Skeletal muscle satellite cell (primary cell): ENCODE data around the gene PUSL1.

Source experiments
- H3K27me3 ChIP-seq: 2 replicates; pipeline ENCODE4 v1.7.0; 2013; ENCODE audit warnings: low read length; ENCODE audit not compliant: control insufficient read depth, insufficient read depth
- H3K36me3 ChIP-seq: 2 replicates; pipeline ENCODE4 v1.7.0; 2013; ENCODE audit warnings: mild to moderate bottlenecking, control low read depth, low read length; ENCODE audit not compliant: insufficient read depth
- H3K4me1 ChIP-seq: 2 replicates; pipeline ENCODE4 v1.7.0; 2013; ENCODE audit warnings: low read length; ENCODE audit not compliant: control insufficient read depth, insufficient read depth
- H3K4me2 ChIP-seq: 2 replicates; pipeline ENCODE4 v1.7.0; 2013; ENCODE audit warnings: mild to moderate bottlenecking, low read length
- H3K4me3 ChIP-seq: 2 replicates; pipeline ENCODE4 v1.7.0; 2013; ENCODE audit warnings: low read length
- H3K9ac ChIP-seq: 2 replicates; pipeline ENCODE4 v1.7.0; 2013; ENCODE audit warnings: mild to moderate bottlenecking, low read depth, low read length, moderate library complexity
- H3K9me3 ChIP-seq: replicated peaks from 2 replicates; pipeline ENCODE4 v1.7.0; 2013; ENCODE audit warnings: mild to moderate bottlenecking, control low read depth, low read length

The PUSL1 gene

DNA sequence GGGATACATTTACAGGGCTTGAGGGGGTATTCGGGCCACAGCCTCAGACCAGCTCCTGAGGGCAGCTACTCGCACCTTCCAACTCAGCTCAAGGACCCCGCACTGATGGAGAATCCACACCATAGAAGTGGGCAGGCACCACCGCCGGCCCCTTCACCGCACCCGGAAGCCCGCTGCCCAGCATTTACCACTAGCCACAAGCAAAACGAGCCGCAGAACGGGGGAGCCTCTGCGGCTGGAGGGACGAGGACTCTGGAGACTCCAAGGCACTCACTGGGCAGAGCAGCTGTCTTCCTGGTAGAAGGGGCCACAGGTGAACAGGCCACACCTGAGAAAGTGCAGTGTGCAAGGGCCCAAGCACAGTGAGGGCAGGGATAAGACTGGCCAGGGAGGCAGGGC is 40.1 kb upstream of the PUSL1 start:
- no peak overlapping the region for H3K4me2 ChIP-seq
- peaks cover 49% of the 10 kb centered on the region for H3K36me3 ChIP-seq
- no peak overlapping the region for H3K9ac ChIP-seq
- H3K4me1 ChIP-seq, result peaks cover 51% of the 10 kb centered on the region
- no peak overlapping the region for H3K4me3 ChIP-seq
- H3K9me3 ChIP-seq, result no peaks in the 10 kb centered on the region
- H3K27me3 ChIP-seq, result no peaks in the 10 kb centered on the region

DNA sequence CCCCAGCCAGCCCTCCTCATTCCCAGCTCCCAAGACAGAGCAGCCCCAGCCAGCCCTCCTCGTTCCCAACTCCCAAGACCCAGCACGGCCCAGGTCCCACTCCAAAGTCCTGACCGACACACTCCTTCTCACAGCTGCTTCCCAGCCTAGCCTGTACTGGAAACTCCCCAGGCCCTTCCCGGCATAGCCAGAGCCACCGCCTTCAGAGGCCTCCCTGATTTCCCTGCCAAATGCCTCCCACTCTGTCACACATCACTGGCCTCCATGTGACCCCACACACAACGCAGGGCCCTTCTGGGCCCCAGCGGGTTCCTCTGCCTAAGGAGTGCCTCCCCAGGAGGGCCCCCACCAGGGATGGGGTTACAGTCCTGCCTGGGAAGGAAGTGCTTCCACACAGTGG is 37.6 kb upstream of the PUSL1 start:
- Histone ChIP-seq H3K27me3 (no peaks in the 10 kb centered on the region), H3K4me1 (peaks cover 39% of the 10 kb centered on the region), H3K4me2 (peak overlapping the region; percentile 76), H3K9me3 (no peaks in the 10 kb centered on the region), H3K9ac (peak overlapping the region; percentile 100), H3K4me3 (peak overlapping the region; percentile 49), H3K36me3 (peaks cover 36% of the 10 kb centered on the region)

DNA sequence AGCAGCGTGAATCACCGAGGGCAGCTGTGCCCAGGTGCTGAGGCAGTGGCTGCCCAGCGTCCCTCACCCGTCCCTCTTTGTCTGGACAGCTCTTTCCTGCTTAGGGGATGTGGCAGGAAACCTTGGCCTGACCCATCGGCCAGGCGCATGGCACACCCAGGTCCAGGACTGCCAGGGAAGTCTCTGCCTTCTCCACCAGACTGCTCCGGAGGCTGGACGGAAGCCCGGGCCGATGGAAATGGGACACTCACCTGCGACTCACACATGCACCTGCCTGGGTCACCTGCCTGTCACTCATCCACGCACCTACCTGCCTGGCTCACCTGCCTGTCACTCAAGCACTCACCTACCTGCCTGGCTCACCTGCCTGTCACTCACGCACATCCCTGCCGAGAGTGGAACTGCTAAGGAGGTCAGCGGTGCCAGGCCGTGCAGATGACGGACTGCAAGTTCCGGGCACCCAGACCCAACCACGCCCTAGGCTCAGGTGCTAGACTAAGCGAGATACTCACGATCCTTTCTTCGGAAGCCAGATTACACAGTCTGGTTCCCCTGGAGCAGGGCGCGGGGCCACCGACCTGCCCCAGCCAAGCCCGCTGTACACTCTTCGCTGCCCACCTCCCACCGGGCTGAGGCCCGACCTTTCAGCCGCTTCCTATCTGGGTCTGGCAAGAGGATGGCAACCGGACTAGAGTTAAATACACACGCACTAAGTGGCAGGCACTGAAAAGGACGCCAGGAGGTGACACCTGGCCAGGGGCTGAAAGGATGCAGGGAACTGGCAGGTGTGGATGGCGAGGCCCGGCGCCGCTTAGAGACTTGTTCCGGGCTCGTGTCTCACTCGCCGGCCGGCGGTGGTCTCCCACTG is 35.8 kb upstream of the PUSL1 start:
- H3K9ac ChIP-seq, result peak overlapping the region; percentile 100
- peaks cover 35% of the 10 kb centered on the region for H3K4me1 ChIP-seq
- no peaks in the 10 kb centered on the region for H3K9me3 ChIP-seq
- peak overlapping the region; percentile 99 for H3K4me3 ChIP-seq
- H3K27me3 ChIP-seq, result no peaks in the 10 kb centered on the region
- H3K4me2 ChIP-seq, result peak overlapping the region; percentile 99
- peaks cover 27% of the 10 kb centered on the region for H3K36me3 ChIP-seq

DNA sequence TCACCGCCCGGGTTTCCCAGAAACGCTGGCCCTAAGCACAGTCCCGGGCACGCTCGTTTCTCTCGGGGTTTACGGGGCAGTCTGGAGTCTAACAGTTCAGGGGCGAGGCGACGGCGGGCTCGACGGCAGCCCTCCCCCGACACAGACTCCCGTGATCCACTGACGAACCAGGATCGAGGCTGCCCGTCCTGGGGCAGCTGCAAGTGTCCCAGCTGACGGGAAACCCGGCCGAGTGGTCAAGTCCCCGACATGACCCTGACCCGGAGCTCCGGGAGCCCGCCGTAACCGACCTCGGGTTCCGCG is 35.2 kb upstream of the PUSL1 start:
- Histone ChIP-seq H3K9ac (peak overlapping the region; percentile 100), H3K4me3 (peak overlapping the region; percentile 99), H3K9me3 (no peaks in the 10 kb centered on the region), H3K36me3 (peaks cover 22% of the 10 kb centered on the region), H3K4me1 (peaks cover 35% of the 10 kb centered on the region), H3K27me3 (no peaks in the 10 kb centered on the region), H3K4me2 (peak overlapping the region; percentile 99)

DNA sequence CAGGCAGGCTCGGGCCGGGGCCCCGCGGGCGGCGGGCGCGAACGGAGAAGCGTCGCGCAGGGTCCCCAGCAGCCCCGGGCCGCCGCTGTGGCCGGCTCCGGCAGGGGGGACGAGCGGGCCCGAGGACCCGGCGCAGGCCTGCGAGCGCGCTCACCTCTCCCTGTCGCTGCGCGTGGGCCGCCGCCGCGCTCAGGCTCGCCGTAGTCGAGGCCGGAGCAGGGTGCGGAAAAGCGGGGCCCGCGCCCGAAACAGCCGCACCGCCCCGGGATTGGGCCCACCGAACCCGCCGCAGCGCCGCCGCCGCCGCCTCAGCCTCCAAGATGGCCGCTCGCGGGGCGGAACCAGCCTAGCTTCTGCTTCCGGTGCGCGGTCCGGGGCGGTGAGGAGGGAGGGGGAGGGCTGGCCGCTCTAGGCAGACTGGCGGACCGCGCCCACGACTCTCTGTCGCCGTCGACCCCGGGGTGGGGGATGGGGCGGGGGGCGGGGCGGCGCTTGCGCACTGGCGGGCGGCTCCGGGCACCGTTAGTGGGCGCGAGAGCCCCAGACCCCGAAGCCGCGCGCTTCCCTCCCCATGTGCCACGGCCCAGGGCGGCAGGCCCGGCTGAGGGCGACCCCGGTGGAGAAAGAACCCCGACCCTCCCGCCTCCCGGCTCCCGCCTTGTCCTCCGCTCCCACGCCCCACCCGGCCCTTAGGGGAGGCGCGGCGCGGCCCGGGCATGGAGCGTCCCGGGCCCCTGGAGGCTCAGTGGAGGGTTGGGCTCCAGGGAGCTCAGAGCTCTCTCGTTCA is 34.7 kb upstream of the PUSL1 start, which contains the start of gene UBE2J2:
Gene UBE2J2 (minus strand): TSS at position 343 of the 787 bp plus-strand sequence. CDS start 5,862 bp downstream, outside the sequence.
- peak within 1 kb of the TSS; percentile 100 for H3K9ac ChIP-seq
- peaks cover 18% of the 10 kb centered on the region for H3K36me3 ChIP-seq
- no peaks in the 10 kb centered on the region for H3K9me3 ChIP-seq
- H3K4me2 ChIP-seq, result peak within 1 kb of the TSS; percentile 99
- peaks cover 35% of the 10 kb centered on the region for H3K4me1 ChIP-seq
- peak within 1 kb of the TSS; percentile 99 for H3K4me3 ChIP-seq
- H3K27me3 ChIP-seq, result no peaks in the 10 kb centered on the region

DNA sequence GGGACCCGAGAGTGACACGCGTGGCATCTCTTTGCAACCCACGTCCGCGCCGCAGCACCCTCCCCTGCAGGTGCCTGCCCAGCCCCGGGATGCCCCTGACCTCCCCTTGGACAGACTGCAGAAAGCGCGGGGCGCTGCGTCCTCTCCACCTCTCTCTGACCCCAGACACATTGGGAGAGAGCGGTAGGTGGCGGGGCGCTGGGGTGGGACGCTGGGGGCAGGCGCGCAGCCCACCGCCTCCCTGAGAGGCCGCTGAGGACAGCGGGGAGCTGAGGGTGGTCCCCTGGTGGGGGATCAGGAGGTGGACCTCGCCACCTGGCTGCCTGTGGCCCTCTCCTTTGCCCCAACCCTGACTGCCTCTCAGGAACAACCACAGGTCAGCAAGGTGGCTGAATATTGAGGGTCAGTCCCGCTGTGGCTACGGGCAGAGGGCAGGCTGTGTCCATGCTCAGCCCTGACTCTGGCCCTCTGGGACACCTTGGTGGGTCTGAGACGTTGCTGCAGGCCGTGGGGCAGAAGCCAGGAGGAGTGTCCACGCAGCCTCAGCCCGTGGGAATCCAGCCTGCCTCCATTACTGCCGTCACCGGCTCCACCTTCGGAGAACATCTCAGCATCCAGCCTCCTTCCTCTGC is 34.0 kb upstream of the PUSL1 start:
- H3K27me3 ChIP-seq, result no peaks in the 10 kb centered on the region
- H3K4me3 ChIP-seq, result peak overlapping the region; percentile 99
- H3K4me2 ChIP-seq, result peak overlapping the region; percentile 95
- H3K36me3 ChIP-seq, result peaks cover 18% of the 10 kb centered on the region
- no peaks in the 10 kb centered on the region for H3K9me3 ChIP-seq
- peak overlapping the region; percentile 100 for H3K9ac ChIP-seq
- H3K4me1 ChIP-seq, result peaks cover 35% of the 10 kb centered on the region

DNA sequence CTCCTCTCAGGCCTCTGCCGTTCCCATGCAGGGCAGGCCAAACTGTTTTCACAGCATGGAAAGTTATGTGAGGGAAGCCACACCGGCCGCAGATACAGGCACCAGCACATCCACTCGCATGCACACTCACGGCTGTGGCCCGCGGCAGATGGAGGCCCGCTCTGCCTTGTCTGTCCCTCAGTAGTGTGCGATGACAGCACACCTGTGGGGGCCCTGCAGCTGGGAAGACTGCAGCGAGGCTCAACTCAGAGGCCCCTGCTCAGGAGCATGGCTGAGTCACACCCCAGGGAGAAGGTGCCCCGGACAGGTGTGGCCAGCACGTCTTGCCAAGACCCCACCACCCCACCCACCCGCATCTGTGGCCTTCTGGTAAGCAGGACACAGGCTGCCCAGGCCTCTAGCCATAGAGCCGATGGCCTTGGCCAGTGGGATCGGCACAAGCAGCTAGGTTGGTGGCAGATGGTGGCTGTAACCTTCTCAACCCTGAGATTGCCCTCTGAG is 33.4 kb upstream of the PUSL1 start:
- H3K4me1 ChIP-seq, result peaks cover 35% of the 10 kb centered on the region
- H3K4me2 ChIP-seq, result peak overlapping the region; percentile 95
- peaks cover 14% of the 10 kb centered on the region for H3K36me3 ChIP-seq
- no peaks in the 10 kb centered on the region for H3K9me3 ChIP-seq
- no peaks in the 10 kb centered on the region for H3K27me3 ChIP-seq
- H3K9ac ChIP-seq, result peak overlapping the region; percentile 100
- H3K4me3 ChIP-seq, result peak overlapping the region; percentile 99

DNA sequence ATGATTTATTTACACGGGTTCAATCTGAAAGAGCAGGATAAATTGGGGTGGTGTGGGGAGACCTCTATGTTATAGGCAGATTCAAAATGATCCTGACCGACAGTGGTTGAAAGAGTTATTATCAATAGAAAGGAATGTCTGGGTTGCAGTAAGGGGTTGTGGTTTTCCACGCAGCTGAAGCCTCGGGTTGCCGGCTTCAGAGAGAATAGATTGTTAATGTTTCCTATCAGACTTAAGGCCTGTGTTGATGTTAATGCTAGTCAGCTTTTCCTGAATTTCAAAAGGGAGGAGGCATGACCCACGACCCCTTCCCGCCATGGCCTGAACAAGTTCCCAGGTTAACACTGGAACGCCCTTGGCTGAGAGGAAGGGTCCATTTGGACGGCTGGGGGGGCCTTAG is 32.6 kb upstream of the PUSL1 start:
- no peak overlapping the region for H3K9ac ChIP-seq
- peaks cover 28% of the 10 kb centered on the region for H3K4me1 ChIP-seq
- H3K27me3 ChIP-seq, result no peaks in the 10 kb centered on the region
- H3K4me2 ChIP-seq, result no peak overlapping the region
- no peaks in the 10 kb centered on the region for H3K9me3 ChIP-seq
- H3K36me3 ChIP-seq, result peaks cover 13% of the 10 kb centered on the region
- H3K4me3 ChIP-seq, result no peak overlapping the region

DNA sequence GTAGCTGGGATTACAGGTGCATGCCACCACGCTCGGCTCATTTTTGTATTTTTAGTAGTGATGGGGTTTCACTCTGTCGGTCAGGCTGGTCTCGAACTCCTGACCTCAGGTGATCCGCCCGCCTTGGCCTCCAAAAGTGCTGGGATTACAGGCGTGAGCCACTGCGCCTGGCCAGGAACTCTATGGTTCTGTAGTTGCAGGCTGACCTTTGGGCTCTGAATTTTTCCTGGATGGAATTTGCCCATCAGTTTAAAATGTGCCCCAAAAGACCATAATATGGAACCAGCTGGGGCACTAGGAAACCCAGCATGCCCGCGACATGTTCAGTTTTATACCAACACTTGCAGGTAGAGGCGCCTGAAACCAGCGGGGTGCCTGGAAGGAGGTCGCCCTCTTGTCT is 29.8 kb upstream of the PUSL1 start:
- H3K36me3 ChIP-seq, result no peaks in the 10 kb centered on the region
- no peak overlapping the region for H3K4me2 ChIP-seq
- no peaks in the 10 kb centered on the region for H3K9me3 ChIP-seq
- no peak overlapping the region for H3K4me3 ChIP-seq
- no peak overlapping the region for H3K9ac ChIP-seq
- no peaks in the 10 kb centered on the region for H3K27me3 ChIP-seq
- peaks cover 23% of the 10 kb centered on the region for H3K4me1 ChIP-seq

DNA sequence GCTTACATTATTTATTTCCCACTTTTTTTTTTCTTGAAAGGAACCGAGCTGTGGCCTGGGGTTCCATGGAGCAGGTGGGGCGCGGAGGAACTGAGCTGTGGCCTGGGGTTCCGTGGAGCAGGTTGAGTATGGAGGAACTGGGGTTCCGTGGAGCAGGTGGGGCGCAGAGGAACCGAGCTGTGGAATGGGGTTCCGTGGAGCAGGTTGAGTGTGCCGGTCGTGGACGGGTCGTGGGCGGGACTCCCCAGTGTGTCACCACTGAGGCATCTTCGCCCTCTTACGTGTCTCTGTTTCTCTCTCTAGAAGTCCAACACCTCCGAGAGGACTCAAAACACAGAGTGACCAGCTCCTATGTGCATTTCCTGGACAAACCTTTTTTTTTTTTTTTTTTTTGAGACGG is 29.4 kb upstream of the PUSL1 start:
- H3K4me2 ChIP-seq, result no peak overlapping the region
- H3K27me3 ChIP-seq, result no peaks in the 10 kb centered on the region
- H3K36me3 ChIP-seq, result no peaks in the 10 kb centered on the region
- no peak overlapping the region for H3K9ac ChIP-seq
- H3K4me3 ChIP-seq, result no peak overlapping the region
- peaks cover 23% of the 10 kb centered on the region for H3K4me1 ChIP-seq
- no peaks in the 10 kb centered on the region for H3K9me3 ChIP-seq

DNA sequence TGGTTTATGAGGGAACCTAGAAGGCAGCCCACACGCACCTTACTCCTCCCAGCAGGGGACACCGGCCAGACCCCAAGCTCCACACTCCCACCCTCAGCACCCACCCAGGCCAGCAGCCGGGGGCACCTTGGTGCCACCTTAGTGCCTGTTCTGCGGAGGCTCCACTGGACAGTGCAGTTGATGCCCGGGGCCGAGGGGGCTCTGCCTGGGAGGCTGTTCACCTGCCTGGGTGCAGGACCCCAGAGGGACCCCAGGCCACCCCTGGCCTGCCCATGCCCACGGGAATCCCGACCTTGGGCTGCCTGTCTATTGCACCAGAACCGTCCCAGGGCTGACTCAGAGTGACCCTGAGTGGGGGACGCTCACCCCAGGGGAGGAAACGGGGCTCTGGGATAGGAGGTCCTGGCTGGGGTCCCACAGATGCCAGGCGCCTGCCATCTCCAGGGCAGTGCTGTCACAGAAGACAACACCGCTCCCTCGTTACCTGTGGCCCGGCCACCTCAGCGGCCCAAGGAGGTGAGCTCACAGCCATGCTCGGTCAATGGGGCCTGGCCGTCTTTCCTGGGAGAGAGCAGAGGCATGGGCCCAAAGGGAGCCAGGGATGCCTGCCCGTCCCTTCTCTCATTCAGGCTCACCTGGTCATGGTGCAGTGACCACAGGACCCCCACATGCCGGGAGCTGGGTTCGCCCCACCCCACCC is 27.5 kb upstream of the PUSL1 start:
- Histone ChIP-seq H3K9ac (no peak overlapping the region), H3K4me1 (peaks cover 16% of the 10 kb centered on the region), H3K27me3 (peaks cover 8% of the 10 kb centered on the region), H3K4me3 (no peak overlapping the region), H3K4me2 (no peak overlapping the region), H3K9me3 (no peaks in the 10 kb centered on the region), H3K36me3 (no peaks in the 10 kb centered on the region)
